CD4-positive, alpha-beta T cell treated with Interleukin-17A for 4 hours (primary cell): ENCODE measurements around the gene TMEM234.
A peak's percentile ranks its signal among the peaks of the same experiment; 100 is the strongest.
"Not testable (repeated sequence)": the region's sequence is repeated elsewhere in the genome, so short reads cannot be mapped to it uniquely, and the experiment has no call there.

Source experiments
- DNase-seq: peaks from one replicate; pipeline ENCODE4 v3.0.0-alpha.2; 2020; ENCODE audit warnings: mixed read lengths

The TMEM234 gene

GRCh38 chr1:32221980-32222755 lies at the start of gene TMEM234, which contains the start of gene EIF3I:
Gene TMEM234 (minus strand): TSS chr1:32222353. CDS start chr1:32222322, 31 bp downstream.
Gene EIF3I (plus strand): TSS chr1:32222407. CDS start chr1:32222442, 35 bp downstream.
- DNase-seq = peak; percentile 92

GRCh38 chr1:32269744-32270143 lies 47.6 kb upstream of the TMEM234 start:
- DNase-seq = no peak

GRCh38 chr1:32266921-32267591 lies 44.9 kb upstream of the TMEM234 start:
- DNase-seq = peak; percentile 31

- no peak for DNase-seq
Observed at GRCh38 chr1:32265846-32266245, 43.7 kb upstream of the TMEM234 start.

- peak; percentile 45 for DNase-seq
Observed at GRCh38 chr1:32263744-32264143, 41.6 kb upstream of the TMEM234 start.

- DNase-seq = not testable (repeated sequence)
Observed at GRCh38 chr1:32263236-32263593, 41.1 kb upstream of the TMEM234 start.

- DNase-seq = no peak
Observed at GRCh38 chr1:32257227-32257508, 35.0 kb upstream of the TMEM234 start.

GRCh38 chr1:32256473-32257226 lies 34.5 kb upstream of the TMEM234 start:
- no peak for DNase-seq

GRCh38 chr1:32255072-32256071 lies 33.2 kb upstream of the TMEM234 start:
- DNase-seq = peak; percentile 37

GRCh38 chr1:32250893-32251716 lies 29.0 kb upstream of the TMEM234 start, which contains the start of gene LCK:
Gene LCK (plus strand): TSS chr1:32251265. CDS start chr1:32274330, 23,065 bp downstream.
- peak; percentile 82 for DNase-seq

- peak; percentile 89 for DNase-seq
Observed at GRCh38 chr1:32249831-32250525, 27.8 kb upstream of the TMEM234 start.

GRCh38 chr1:32247983-32248889 lies 26.1 kb upstream of the TMEM234 start:
- peak; percentile 83 for DNase-seq

GRCh38 chr1:32247452-32247851 lies 25.3 kb upstream of the TMEM234 start:
- DNase-seq = no peak

- DNase-seq = no peak
Observed at GRCh38 chr1:32246888-32247273, 24.7 kb upstream of the TMEM234 start, which contains the start of gene FAM167B. Gene FAM167B (plus strand): TSS chr1:32247222. CDS start chr1:32247422, 200 bp downstream.

- no peak for DNase-seq
Observed at GRCh38 chr1:32242341-32242851, 20.2 kb upstream of the TMEM234 start.

- peak; percentile 64 for DNase-seq
Observed at GRCh38 chr1:32241001-32241763, 19.0 kb upstream of the TMEM234 start.

- peak; percentile 81 for DNase-seq
Observed at GRCh38 chr1:32240140-32240951, 18.2 kb upstream of the TMEM234 start.

GRCh38 chr1:32239790-32240139 lies 17.6 kb upstream of the TMEM234 start:
- DNase-seq = no peak
